H7 (cell line): ENCODE results near the gene RLBP1. TPM values are rescaled to one million over a fixed set of nuclear protein-coding genes. Genes with fewer than 3 reads are reported as not detected.
A peak's percentile ranks its signal among the peaks of the same experiment; 100 is the strongest.
"Not testable (repeated sequence)": the region's sequence is repeated elsewhere in the genome, so short reads cannot be mapped to it uniquely, and the experiment has no call there.

Experiments used
- DNase-seq: peaks from one replicate; pipeline ENCODE4 v3.0.0; 2012
- H3K27me3 ChIP-seq: 2 replicates; pipeline ENCODE4 v1.6.0; 2011; ENCODE audit warnings: mild to moderate bottlenecking, low read length; ENCODE audit not compliant: control insufficient read depth, insufficient read depth
- H3K36me3 ChIP-seq: replicated peaks from 2 replicates; pipeline ENCODE4 v1.5.1; 2011; ENCODE audit warnings: low read length; ENCODE audit not compliant: control insufficient read depth, insufficient read depth
- H3K4me3 ChIP-seq: 2 replicates; pipeline ENCODE4 v1.5.1; 2011; ENCODE audit warnings: low read depth, mild to moderate bottlenecking, control low read depth, low read length, moderate library complexity; ENCODE audit not compliant: insufficient read depth
- total RNA-seq: library from RNA; depleted of rRNA; stranded (reverse); fragments of >200 nt; shearing (Covaris generic); gene quantifications from 2 replicates; pipeline ENCODE4 v1.2.3, GENCODE V29; 2014; rRNA removed

Gene RLBP1
- total RNA-seq, result 0.15 TPM in 1 of 2 replicates, not detected in the other

DNA sequence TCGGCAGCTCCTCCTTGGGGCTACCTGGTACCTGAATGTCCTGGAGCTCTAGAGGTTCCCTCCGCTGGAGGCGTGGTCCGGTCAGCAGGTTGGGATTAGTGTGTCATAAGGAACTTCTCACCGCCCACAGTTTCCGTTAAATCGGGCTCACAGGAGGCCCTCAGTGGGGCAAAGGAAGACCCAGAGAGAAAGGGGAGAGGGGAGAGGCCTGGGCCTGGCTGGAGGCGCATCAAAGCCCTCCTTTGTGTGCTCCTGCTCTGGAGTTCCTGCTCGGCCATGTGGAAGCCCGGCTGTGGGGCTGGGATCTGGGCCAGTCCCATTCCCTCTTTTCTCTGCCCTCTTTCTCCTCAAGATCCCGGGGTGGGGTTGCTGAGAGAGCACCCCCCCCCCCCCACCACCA lies at the start of gene RLBP1:
TSS of gene RLBP1 (minus strand) at position 37 of the 400 bp plus-strand sequence. CDS start 2,604 bp downstream, outside the sequence.
- Histone ChIP-seq H3K4me3 (no peak within 1 kb of the TSS), H3K36me3 (no peaks in the 10 kb centered on the region), H3K27me3 (no peaks in the 10 kb centered on the region)
- peak; percentile 36 for DNase-seq

- H3K4me3 ChIP-seq, DNase-seq, H3K27me3 ChIP-seq, H3K36me3 ChIP-seq: not testable (repeated sequence)
Observed at GRCh38 chr15:89250142-89250541, 28.8 kb upstream of the RLBP1 start.

- no peak for DNase-seq
- Histone ChIP-seq H3K4me3 (no peak overlapping the region), H3K27me3 (no peaks in the 10 kb centered on the region), H3K36me3 (peaks cover 8% of the 10 kb centered on the region)
Observed at GRCh38 chr15:89248584-89248983, 27.2 kb upstream of the RLBP1 start.

DNA sequence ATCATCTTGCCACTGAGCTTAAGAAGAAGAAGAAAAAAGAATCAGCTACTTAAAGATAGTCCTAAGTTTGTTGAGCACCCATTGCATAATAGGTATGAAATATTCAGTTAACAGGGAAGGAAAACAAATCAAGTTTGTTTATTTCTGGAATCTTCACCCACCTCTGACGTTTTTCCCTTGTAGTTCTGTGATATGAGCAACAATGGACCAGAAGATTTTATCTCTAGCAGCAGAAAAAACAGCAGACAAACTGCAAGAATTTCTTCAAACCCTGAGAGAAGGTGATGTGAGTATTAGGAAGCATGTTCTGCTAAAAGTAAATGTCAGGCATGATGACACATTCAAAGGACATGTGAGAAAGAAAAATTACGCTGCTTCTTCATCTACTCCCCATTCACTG lies 26.1 kb upstream of the RLBP1 start:
- no peaks in the 10 kb centered on the region for H3K27me3 ChIP-seq
- H3K36me3 ChIP-seq, result peaks cover 8% of the 10 kb centered on the region
- H3K4me3 ChIP-seq, result no peak overlapping the region
- no peak for DNase-seq

DNA sequence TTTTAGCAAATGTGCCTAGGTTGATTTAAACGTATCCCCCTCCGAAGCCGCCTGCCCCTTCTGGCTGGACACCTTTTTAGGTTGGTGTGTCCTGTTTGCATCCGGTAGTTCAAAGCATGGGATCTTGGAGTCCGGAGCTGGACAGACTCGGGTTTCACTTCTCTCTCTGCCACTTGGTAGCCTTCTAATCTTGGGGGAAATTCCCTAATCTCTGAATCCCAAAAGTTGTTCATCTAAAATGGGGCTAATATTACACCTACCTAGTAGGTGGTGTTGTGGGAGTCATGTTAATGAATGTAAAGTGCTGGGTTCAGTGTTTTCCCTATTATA lies 23.2 kb upstream of the RLBP1 start:
- no peak for DNase-seq
- no peaks in the 10 kb centered on the region for H3K27me3 ChIP-seq
- H3K36me3 ChIP-seq, result peaks cover 8% of the 10 kb centered on the region
- peak overlapping the region; percentile 98 for H3K4me3 ChIP-seq

DNA sequence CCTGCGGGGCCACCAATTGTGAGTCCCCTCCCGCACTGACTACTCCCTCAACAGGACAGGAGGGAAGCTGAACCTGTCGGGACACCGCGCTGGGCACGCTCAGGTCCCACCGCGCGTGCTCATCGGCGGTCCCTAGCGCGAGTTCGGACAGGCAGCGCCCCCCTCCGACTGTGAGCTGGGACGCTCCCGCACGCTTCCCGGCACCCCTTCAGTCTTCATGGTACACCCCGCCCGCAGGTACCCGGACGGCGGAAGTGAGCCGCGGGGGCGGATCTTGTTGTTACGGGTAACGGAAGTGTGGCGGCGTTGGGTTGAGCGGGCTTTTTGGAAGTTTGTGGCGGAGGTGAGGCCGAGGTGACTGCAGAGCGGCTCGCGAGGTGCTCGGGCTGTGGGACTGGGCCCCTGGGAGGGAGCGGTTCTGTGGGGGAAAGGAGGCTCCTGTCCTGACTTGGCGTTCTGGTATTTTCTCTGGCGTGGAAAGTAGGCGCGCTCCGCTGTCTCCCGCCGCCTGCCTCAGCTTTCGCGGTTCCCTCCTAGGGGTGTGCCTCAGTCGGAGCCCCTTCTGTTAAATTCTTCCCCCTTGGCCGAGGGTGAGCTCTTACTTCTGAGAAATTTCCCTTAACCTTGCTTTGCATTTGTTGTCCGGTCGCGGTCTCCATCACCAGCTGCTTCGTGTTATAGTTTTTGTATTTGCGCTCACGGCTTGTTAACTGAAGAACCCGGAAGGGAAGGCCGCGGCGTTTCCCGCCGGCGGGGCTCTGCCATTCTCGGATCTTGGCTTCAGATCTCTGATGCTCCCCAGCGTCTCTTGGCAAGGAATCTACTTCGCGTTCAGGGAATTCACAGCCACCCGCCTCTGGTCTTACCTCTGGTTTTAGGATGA lies 22.6 kb upstream of the RLBP1 start, which contains the start of gene FANCI:
TSS of gene FANCI (plus strand) at position 289 of the 883 bp plus-strand sequence. CDS start 3,669 bp downstream, outside the sequence.
- H3K4me3 ChIP-seq, result peak within 1 kb of the TSS; percentile 98
- H3K36me3 ChIP-seq, result peaks cover 7% of the 10 kb centered on the region
- DNase-seq, result peak; percentile 96
- no peaks in the 10 kb centered on the region for H3K27me3 ChIP-seq

DNA sequence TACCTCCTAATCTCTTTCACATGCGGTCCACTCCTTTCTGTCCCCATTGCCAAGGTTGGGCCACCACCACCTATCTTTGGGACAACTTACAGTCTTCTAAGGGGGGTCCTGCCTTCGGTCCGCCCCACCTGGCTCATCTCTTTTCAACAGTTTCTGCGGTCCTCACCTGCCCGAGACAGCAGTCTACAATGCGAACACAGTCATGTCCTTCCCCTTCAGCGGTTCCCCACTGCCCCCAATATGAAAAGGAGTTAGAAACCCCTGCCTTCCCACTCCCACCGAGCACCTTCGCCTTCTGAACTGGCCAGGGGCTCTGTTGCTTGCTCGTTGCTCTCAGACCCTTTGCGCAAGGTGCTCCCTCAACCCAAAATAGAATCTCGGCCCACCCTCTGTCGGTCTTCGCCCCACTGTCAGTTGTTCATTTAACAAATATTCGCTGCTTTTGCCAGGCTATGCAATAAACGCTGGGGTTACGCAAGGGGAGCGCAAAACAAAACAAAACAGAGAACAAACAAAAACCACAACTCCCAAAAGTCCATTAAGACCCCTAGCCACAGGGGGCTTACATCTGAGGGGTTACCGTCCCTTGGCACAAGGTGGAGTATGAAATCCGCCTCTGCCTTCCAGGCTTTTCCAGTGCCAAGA lies 21.8 kb upstream of the RLBP1 start:
- H3K27me3 ChIP-seq, result no peaks in the 10 kb centered on the region
- peak; percentile 23 for DNase-seq
- peak overlapping the region; percentile 98 for H3K4me3 ChIP-seq
- H3K36me3 ChIP-seq, result peaks cover 5% of the 10 kb centered on the region

GRCh38 chr15:89239883-89240810 lies 18.8 kb upstream of the RLBP1 start:
- H3K4me3 ChIP-seq, H3K27me3 ChIP-seq, H3K36me3 ChIP-seq, DNase-seq: not testable (repeated sequence)

DNA sequence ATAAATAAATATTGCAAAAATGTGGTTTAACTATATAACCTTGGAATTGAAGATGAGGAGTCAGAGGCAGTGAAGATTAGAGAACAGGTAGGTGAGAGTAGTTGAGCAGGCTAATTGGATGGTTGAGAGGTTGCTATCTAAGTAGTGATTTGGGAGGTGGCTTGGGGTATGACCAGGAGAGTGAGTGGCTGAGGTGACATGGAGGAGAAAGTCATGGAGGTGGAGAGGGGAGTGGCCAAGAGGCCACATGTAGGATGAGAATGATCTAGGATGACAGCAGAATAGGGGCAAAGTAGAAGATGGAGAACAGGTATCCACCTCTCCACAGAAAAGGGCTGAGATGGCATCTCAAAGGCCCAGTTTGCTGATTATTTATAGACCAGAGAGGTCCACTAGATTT lies 10.5 kb upstream of the RLBP1 start:
- H3K36me3 ChIP-seq, result no peaks in the 10 kb centered on the region
- no peaks in the 10 kb centered on the region for H3K27me3 ChIP-seq
- no peak for DNase-seq
- no peak overlapping the region for H3K4me3 ChIP-seq

GRCh38 chr15:89230277-89230676 lies 8.9 kb upstream of the RLBP1 start:
- DNase-seq, result peak; percentile 49
- no peak overlapping the region for H3K4me3 ChIP-seq
- no peaks in the 10 kb centered on the region for H3K36me3 ChIP-seq
- H3K27me3 ChIP-seq, result no peaks in the 10 kb centered on the region

GRCh38 chr15:89227425-89227824 lies 6.0 kb upstream of the RLBP1 start:
- no peak for DNase-seq
- Histone ChIP-seq H3K4me3 (no peak overlapping the region), H3K36me3 (no peaks in the 10 kb centered on the region), H3K27me3 (no peaks in the 10 kb centered on the region)

DNA sequence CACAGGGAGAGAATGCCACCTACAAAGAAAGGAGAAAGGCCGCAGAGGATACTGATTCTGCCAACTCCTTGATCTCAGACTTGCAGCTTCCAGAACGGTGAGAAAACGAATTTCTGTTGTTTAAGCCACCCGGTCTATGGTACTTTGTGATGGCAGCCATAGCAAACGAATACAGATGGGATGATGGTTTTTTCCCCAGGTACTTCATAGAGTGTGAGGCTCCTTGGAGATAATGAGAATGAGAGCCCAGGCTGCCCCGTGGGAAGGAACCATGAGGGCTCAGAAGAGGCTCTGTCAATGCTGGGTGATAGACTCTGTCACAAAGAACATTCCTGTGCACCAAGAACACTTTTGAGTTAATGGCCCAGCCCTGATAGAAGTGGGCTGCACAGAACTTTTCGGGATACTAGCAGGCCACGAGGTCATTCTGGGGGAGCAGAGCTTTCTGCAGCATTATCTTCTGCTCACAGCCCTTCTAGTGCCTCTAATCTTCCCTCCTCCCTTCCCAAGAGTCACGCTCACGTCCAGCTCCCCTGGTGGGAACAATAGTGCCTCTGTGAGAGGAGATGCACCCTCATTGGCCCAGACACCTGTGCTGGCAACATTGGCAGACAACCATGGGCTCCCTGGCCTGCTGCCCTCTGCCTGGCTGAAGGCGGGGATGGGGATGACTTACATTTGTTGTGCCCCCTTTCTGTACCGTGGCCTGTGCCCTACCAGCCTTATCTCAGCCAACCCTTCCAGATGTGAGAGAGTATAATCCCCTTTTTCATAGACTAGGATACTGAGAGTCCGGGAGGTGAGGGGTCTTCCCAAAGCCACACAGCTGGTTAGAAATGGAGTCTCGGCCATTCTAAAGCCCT lies 5.2 kb upstream of the RLBP1 start:
- Histone ChIP-seq H3K27me3 (no peaks in the 10 kb centered on the region), H3K36me3 (no peaks in the 10 kb centered on the region), H3K4me3 (no peak overlapping the region)
- DNase-seq, result no peak

DNA sequence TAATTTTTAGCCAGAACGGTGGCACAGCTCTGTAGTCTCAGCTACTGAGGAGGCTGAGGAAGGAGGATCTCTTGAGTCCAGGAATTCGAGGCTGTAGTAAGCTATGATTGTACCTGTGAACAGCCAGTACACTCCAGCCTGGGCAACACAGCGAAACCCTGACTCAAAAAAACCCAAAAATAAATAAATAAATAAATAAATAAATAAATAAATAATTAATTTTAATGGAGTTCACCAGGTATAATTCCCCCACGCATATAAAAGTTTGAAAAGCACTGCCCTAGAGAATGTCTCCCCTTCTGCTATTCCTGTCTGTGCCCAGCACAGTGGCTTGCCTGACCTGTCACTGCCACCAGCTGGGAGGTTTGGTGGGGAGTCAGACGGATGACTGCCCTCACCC lies 4.2 kb upstream of the RLBP1 start:
- DNase-seq, result no peak
- H3K4me3 ChIP-seq, result no peak overlapping the region
- H3K36me3 ChIP-seq, result no peaks in the 10 kb centered on the region
- no peaks in the 10 kb centered on the region for H3K27me3 ChIP-seq

- no peaks in the 10 kb centered on the region for H3K36me3 ChIP-seq
- no peaks in the 10 kb centered on the region for H3K27me3 ChIP-seq
- H3K4me3 ChIP-seq, result no peak overlapping the region
- DNase-seq, result peak; percentile 14
Observed at GRCh38 chr15:89218531-89218930, 2.8 kb downstream of the RLBP1 start.
